HG02610 (cell line): ENCODE results near the gene WNT9A.

ENCODE experiments used
- ATAC-seq: cut with Tn5 transposase; IDR thresholded peaks from one replicate; pipeline ENCODE4 v1.9.1; 2021; ENCODE audit warnings: mild to moderate bottlenecking, moderate library complexity; ENCODE audit not compliant: unreplicated experiment

WNT9A gene

DNA sequence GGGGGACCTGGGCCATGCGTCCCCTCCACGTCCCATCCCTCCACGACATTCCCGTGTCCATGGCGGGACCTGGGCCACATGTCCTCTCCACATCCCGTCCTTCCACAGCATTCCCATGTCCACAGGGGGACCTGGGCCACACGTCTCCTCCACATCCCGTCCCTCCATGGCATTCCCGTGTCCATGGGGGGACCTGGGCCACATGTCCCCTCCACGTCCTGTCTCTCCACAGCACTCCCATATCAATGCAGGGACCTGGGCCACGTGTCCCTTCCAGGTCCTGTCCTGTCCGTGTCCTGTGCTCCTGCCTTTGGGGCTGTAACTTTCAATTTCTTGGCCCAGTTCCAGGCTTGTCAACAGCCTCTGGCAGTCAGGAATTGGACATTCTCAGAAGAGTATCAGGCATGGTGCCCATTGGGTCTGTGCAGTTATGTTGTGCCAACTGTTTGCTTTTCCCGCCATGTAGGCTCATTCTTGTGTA lies 47.1 kb downstream of the WNT9A start:
- no peak for ATAC-seq

DNA sequence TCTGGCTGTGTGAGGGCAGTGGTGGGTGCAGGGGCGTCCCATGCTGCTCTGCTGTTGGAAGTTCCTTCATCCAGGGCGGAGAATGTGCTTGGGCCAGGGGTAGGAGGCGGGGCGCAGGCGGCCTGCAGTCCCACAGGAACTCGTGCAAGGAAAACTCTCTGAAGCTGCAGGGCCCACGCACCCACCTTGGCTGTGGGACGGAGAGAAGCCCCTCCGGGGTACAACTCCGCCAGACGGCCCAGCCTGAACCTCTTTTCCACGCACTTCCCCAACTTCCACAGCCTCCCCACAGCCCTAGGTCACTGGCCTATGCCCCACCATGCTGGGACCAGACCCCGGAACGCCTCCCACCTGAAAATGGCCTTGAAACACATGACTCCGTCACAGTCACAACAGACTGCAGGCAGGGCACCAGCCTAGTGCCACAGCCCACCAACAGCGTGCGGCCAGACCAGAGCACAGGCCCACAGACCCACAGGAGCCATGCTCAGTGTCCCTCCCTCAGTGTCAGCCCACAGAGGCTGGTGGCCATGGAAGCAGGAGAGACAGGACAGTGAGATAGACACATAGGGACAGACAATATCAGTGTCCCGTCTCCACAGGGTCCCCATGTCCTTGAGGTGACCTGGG lies 47.8 kb downstream of the WNT9A start:
- ATAC-seq: no peak

DNA sequence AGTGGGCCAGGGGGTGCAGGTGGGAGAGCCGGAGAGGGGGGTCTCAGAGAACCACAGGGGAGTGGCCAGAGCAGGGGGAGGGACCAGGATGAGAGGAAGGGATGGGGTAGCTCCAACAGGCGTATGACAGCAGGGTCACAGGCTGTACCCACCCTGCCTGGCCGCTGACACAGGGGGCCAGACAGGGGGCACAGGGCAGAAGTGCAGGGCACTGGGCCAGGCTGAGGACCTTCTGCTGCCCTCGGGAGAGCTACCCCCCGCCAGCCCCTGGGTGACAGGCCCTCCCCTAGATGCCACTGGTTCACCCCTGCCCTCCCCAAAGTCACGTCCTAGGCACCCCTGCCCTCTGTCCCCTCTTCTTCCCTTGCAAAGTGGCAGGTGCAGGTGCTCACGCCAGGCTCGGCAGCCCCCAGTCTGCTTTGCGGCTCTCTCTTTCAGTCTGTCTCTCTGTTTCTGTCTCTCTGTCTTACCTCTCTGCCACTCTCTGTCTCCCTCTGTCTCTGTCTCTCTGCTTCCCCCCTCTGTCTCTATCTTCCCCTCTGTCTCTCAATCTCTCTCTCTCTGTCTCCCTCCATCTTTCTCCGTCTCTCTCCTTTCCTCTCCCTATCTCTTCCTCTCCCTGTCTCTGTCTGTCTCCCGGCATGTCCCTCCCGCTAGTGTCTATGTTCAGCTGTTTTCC lies 48.5 kb downstream of the WNT9A start:
- ATAC-seq: no peak

DNA sequence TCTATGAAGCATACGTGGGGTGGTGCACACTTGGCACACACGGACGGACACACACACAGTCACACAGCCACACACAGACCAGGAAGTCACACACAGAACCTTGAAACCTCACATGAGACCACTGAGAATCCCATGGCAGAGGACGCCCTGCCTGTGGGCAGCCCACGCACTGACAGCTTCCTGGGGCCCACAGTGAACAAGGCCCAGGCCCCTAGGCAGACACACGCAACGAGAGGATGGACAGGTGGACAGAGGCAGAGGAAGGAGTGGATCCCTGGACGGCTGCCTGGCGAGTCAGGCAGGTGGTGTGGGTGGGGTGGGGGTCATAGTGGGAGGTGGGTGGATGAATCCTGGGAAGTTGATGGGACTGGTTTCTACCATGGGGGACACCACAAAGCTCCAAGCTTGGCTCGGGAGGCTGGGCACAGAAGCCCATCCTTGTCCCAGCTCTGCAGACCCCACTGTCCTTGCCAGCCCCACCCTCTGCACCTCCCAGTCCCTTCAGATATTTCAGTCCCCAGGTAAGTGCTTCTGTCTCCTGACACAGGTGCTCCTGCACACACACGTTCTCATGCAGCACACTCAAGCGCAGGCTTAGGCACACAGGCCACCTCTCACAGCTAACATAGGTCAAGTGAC lies 49.1 kb downstream of the WNT9A start:
- ATAC-seq: no peak

DNA sequence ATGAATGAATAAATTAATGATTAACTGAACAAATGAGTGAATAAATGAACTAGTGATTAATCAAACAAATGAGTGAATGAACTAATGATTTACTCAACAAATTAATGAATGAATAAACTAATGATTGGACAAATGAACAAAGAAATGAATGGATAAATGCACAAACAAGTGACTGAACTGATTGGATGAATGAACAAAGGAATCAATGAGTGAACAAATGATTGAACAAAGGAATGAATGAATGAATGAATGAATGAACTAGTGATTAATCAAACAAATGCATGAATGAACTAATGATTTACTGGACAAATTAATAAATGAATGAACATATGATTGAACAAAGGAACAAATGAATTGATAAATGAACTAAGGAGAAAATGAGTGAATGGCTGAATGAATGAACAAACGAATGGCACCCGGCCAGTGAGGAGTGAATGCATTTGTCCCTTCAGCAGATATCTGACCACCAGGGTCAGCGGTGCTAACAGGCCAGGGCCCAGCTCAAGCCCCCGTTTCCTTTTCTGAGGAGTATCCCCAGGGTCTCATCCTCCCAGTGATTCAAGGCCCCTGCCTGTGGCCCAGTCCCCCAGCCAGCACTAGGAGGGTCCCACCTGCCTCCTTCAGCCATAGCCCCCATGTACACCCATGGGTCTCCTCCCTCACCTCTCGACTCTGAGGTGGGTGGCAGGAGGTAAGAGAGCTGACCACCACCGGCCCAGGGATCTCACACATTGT lies 49.9 kb downstream of the WNT9A start:
- ATAC-seq: no peak

DNA sequence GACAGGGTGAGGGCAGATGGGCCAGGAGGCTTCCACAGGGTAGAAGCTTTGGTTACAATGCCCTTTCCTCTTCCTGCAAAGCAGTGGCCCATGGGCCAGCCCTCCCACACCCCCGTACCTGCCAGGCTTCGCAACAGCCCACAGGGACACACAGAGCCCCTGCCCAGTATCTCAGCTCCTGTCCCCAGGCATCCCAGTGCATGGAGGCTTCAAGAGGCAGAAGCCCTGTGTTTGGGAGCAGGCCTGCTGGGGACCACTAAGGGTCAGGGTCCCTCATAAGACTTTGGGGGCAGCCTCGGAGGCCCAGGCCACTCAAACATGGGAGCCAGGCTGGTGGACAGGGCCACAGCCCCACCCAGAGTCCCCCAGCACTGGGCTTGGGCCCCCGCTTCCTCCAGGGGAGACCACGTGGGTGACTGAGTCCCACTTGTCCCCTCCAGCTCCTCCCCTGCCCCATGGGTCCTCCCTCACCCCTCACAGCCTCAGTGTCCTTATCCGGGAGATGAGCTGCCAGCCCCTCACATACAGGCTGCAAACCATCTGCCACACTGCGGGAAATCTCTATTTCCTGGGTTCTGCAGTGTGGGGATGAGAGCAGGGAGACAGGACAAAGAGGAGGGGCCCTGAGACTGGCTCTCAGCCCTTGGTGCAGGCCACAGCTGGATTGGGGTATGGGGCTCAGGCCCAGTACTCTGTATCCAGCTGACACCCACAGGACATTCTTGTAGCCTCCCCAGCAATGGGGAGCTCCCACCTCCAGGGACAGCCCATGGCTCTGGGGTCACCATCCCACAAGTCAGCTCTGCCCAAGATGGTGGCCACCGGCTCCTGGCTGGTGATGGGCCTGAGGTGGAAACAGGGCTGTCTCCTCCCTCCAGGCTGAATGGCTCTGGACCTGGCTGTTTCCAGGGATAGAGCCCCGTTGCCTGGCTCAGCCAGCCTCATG lies 50.7 kb downstream of the WNT9A start:
- ATAC-seq: no peak

DNA sequence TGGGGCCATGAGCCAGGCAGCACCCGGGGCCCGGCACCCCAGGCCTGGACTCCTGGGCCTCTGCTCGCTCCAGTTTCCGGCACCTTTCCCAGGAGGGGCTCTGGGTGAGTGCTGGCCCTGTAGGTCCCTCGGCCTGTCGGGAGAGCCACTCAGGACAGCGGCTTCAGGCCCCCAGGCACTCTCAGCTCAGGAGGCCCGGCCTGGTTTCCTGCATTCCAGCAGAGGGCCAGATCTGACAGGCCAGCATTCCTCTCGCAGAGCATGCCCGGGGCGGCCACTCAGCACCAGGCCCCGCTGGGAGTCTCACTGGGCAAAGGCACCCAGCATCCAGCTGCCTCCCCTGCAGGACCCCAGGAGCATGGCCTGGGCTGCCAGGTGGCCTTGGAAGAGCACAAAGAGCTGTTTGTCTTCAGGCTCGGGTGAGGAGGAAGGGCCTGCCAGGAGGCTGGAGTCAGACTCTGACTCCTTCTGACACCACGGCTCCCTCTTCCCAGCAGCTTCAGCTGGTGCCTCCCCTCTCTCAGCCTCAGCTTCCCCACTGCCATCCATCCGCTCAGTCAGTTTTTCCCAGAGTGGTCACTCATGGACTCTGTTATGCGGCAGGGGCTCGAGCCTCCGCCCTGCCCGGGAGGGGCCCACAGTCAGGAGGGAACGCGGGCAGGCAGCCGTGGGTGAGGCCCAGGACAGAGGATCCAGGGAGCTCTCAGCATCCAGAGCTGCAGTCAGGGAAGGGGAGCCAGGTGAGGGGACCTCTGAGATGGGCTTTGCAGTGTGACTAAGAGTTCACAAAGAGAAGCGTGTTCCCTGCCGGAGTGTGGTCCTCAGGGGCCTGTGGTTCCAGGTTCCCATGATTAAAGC lies 51.7 kb downstream of the WNT9A start:
- ATAC-seq: no peak

DNA sequence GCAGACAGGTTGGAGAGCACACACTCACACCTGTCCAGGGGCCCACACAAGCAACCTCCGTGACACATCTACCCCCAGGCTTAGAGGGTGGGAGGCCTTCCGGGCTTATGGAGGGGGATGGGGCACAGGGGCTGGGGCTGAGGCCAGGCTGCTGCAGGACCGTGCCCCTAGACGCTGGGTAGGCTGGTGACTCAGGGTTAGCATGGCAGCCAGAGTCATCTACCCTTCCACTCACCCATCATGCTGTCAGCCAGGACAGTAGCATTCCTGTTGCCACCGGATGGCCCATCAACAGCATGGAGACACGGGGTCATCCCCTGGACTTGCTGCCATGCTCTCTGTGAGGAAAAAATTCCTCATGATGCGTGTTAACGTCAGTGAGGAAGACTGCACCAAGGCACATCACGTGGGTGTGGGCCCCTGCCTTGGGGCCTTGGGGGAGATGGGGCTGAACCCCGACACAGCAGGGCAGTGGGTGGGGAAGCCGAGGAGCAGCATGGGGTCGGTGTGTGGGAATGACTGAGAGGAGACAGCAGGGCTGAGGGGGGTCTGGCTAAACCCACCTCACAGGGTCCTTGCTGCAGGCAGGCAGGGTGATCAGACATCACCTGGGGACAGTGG lies 52.8 kb downstream of the WNT9A start:
- no peak for ATAC-seq

DNA sequence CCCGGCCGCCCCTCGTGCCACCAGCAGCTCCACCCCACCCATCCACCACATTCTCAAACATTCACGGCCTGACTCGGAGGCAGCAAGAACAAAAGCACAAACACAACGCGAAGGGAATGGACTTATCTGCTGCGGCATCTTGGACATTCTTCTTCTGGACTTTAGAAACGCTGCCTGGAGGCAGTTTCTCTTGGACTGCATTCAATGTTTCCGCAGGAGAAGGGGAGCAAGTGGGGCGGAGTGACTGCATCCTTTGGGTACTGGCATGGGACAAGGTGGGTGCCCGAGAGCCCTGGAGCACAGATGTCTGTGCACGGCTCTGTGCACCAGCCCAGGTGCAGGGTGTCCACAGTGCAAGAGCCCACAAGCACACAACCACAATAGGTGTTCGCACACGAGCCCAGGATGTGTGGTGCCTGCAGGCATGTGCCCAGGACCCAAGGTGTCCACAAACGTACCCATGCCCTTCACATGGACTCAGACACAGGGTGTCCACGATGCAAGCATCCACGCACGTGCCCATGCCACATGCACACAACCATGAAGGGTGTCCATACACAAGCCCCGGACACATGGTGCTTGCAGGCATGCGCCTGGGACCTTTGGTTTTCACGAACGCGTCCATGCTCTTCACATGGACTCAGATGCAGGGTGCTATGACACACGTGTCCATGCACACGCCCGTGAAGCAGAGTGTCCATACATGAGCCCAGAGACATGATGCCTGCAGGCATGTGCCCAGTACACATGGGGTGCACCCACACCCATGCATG lies 53.6 kb downstream of the WNT9A start:
- no peak for ATAC-seq

DNA sequence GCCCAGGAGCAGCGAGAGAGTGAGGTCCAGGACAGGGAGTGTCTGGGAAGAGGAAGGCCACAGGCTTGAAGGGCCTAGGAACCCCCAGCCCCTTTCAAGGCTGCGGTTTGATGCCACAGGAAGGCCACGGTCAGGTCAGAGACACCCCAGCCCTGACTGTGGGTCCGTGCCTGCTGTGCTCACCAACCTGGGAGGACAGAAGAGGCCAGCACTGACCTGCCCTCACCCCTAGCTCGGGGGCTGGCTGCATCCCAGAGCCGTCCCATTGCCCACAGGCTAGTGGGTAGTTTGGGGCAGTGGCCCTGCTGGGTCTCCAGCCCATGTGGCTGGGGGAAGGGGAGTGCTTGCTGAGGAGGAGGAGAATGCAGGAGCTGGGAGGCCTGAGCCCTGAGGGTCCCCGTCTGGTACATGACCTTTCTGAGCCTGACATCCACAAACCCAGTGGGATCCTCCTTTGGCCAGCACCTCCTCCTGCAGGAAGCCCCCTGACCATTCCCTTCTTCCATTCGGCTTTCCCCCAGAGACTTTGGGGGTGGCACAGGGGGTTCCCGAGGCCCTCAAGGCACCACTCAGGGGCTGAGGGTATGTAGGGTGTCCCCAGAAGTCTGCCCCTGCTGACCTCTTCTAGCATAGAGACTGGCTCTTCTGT lies 54.3 kb downstream of the WNT9A start:
- no peak for ATAC-seq

DNA sequence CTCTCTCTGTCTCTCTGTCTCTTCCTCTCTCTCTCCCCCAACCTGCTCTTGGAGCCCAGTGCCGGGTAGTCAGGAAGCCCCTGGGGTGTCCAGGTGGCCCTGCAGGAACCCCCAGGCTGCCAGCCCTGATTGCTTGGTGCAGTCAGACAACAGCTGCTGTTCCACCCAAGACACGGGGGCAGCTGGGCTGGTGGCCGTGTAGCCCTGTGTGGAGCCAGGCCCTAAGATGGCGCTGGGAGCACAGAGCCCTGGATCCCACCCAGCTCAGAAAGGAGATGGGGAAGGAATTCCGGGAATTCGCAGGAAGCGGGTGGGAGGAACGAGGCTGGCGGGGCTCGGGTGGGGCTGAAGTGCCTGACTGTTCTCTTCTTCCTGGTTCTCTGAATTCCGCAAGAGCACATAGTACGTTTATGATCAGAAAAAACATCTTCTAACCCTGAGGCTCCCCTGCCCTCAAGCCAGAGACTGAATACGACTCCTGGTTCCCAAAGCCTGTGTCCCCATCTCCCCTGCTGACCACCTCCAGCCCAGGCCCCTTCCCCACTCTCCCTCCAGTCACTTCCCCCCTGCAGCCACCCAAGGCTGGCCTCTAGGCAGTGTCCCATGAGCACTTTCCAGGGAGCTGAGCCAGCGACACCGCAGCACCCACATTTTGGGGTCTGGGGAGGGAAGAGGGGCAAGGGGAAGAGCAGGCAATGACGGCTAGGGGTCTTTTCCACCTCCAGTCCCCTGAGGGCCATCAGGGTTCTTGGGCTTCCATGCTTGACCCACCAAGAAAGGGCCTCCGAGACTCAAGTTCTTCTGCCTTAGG lies 55.0 kb downstream of the WNT9A start:
- no peak for ATAC-seq

DNA sequence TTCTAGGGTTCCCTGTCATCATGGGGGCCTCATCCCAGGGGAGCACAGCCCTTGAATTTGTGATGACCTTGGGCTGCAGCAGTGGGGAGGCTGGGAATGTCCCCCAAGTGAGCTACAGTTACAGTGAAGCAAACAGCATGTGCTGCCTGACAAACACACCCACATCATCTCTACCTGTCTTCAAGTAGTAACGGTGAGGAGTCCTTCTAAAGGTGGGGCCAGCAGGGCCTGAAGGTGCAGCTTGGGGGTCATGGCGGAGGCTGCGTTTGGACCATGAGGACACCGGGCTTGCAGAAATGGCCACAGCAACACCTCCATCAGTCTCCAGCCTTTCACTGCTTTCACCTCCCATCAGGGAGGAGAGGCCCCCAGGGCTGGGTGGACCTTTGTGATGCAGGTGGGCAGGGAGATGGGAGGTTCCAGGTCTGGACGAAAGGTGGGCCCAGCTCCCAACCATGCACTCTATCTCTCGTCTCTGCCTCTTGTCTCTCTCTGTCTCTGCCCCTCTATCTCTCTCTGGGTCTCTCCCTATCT lies 55.7 kb downstream of the WNT9A start:
- ATAC-seq: no peak

DNA sequence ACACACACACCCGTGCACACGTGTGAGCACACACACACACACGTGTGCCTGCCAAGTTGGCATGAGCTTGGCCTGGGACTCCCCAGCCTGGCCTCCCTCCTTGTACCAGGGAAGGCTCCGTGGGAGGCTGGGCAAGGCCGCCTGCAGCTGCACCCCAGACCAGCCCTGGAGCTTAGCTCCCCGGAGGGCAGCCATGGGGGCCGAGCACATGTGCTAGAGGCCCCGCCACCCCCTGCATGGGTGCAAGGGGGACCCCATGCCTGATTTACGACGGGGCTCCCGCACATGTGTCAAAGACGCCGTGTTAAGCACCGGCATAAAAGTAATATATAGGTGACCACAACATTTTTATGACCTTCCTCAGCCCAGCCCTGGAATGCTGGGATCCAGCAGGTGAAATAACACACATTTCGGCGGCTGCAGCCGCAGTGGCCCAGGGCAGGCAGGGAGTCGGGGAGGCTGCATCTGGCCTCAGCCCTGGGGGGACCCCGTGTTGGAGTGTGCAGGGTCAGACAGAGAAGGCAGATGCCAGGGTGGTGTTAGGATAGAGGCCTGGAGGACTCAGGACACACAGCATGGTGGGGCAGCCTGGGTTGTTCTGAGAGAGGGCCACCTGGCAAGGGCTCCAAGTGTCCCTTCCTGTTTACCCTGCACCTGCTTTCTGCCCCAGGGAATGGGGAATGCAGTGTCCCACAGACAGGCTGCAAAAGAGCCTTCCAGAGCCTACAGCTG lies 56.3 kb downstream of the WNT9A start:
- ATAC-seq: no peak

DNA sequence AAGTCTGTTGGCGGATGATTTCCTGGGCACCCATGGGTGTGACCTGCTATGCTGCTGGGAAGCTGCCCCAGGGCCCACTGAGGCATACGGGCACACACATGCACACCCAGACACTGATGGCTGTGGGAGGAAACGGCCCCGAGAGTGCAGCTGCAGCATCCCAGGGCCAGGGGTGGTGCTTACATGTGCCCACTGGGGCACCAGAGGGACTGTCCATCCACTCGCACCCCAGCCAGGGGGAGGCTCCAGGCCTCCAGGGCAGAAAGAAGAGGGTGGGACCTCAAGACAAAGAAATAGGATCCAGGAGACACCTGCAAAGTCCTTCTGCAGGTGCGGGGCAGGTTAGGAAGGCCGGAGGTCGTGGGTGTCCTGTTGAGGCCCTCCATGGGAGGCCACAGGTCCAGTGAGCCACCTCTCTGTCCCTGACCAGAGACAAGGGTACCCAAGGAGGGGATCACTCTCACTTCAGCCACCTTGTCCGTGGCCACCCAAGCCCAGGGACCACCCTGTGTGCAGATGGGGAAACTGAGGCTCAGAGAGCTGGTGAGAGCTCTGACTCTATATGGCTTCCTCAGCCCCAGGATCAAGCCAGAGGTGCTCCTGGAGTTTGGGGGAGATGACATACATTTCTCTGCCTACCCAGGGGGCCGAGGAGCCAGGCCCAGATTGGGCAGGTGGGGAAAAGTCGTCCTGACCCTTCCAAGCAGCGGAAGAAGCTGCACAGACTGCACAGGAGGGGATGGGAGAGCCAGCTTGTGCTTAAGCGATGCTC lies 57.1 kb downstream of the WNT9A start:
- ATAC-seq: no peak

DNA sequence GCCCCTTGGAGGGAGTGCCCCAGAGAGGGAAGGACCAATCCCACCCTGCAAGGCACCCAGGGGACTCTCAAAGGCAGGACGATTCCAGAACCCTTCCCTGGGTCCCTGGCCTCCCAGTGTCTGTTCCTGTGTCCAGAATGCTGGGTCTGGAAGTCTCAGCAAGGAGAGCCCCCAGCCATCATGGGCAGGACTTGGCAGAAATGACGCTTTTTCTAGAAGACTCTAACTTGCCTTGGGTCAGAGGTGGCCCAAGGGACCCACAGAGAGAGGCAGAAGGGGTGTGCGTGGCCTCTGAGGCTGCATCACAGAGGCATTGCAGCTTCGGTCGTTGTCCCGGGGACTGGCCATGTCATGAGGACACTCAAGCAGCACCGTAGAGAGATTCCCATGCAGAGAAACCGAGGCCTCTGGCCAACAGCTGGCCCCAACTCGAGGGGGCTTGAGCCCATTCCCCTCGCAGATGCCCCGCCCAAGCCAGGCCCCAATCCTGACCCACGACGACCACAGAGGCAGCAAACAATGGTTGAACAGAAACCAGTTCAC lies 57.8 kb downstream of the WNT9A start:
- ATAC-seq: no peak
